PC-3 (cell line): ENCODE results near the gene NIF3L1. TPM values are rescaled to one million over a fixed set of nuclear protein-coding genes. Genes with fewer than 3 reads are reported as not detected.
"Not testable (repeated sequence)": the region's sequence is repeated elsewhere in the genome, so short reads cannot be mapped to it uniquely, and the experiment has no call there.

Experiments used
- ATAC-seq: fragments of 200-7000 bp; cut with Tn5 transposase; 2 replicates; pipeline ENCODE4 v1.9.1; 2020; ENCODE audit warnings: mild to moderate bottlenecking, moderate library complexity
- BruUV-seq: library from RNA; stranded (reverse); fragments of 400-500 nt; replicated peaks from 2 replicates; lab custom pipeline; 2021; lab: Mats Ljungman, UMichigan
- CTCF ChIA-PET: fragments of 300-600 bp; sonication (Branson Sonifier 250); formaldehyde crosslinking; loops from one replicate; lab custom pipeline; 2022; ENCODE audit warnings: antibody characterized with exemption; lab: Charles Lee
- POLR2A ChIA-PET: fragments of 300-600 bp; sonication (Branson Sonifier 250); formaldehyde crosslinking; loops from one replicate; lab custom pipeline; 2022; ENCODE audit warnings: antibody characterized with exemption; ENCODE audit not compliant: unreplicated experiment; lab: Charles Lee
- DNase-seq: peaks from one replicate; pipeline ENCODE4 v3.0.0-alpha.2; 2015
- H2AFZ ChIP-seq: fragments of 300-600 bp; sonication (generic); 2 replicates; pipeline ENCODE4 v1.6.0; 2016; ENCODE audit warnings: antibody characterized with exemption, low read length
- H3F3A ChIP-seq: fragments of 300-600 bp; sonication (generic); one replicate; pipeline ENCODE4 v1.6.0; 2017; ENCODE audit warnings: antibody characterized with exemption, low read length, control low read depth, mild to moderate bottlenecking; ENCODE audit not compliant: unreplicated experiment
- H3K27ac ChIP-seq: fragments of 300-600 bp; sonication (generic); 2 replicates; pipeline ENCODE4 v1.5.1; 2016; ENCODE audit warnings: mild to moderate bottlenecking, low read length
- H3K27me3 ChIP-seq: fragments of 300-600 bp; sonication (generic); 2 replicates; pipeline ENCODE4 v1.6.1; 2016; ENCODE audit warnings: low read length, mixed read lengths
- H3K36me3 ChIP-seq: fragments of 300-600 bp; sonication (generic); 2 replicates; pipeline ENCODE4 v1.6.1; 2016; ENCODE audit warnings: low read depth, mixed run types, low read length, mixed read lengths
- H3K4me1 ChIP-seq: fragments of 300-600 bp; sonication (generic); 2 replicates; pipeline ENCODE4 v1.5.1; 2016; ENCODE audit warnings: low read length; ENCODE audit not compliant: insufficient read depth
- H3K4me2 ChIP-seq: fragments of 300-600 bp; sonication (generic); 2 replicates; pipeline ENCODE4 v1.6.0; 2016; ENCODE audit warnings: low read length
- H3K4me3 ChIP-seq: fragments of 300-600 bp; sonication (generic); 2 replicates; pipeline ENCODE4 v1.5.1; 2016; ENCODE audit warnings: mild to moderate bottlenecking, low read length, mixed read lengths
- H3K79me2 ChIP-seq: fragments of 300-600 bp; sonication (generic); 2 replicates; pipeline ENCODE4 v1.6.1; 2017; ENCODE audit warnings: low read length, mixed read lengths
- H3K9ac ChIP-seq: fragments of 300-600 bp; sonication (generic); 2 replicates; pipeline ENCODE4 v1.6.0; 2016; ENCODE audit warnings: mild to moderate bottlenecking, low read length
- H3K9me2 ChIP-seq: fragments of 300-600 bp; sonication (generic); replicated peaks from 2 replicates; pipeline ENCODE4 v1.6.1; 2016; ENCODE audit warnings: mixed run types, low read length, mixed read lengths
- H3K9me3 ChIP-seq: fragments of 300-600 bp; sonication (generic); 2 replicates; pipeline ENCODE4 v1.6.1; 2016; ENCODE audit warnings: low read length, mixed read lengths
- H4K20me1 ChIP-seq: fragments of 300-600 bp; sonication (generic); 2 replicates; pipeline ENCODE4 v1.6.1; 2016; ENCODE audit warnings: low read length, mixed read lengths
- CTCF ChIP-seq: fragments of 300-600 bp; sonication (generic); conservative IDR thresholded peaks from 2 replicates; pipeline ENCODE4 v1.5.1; 2017; ENCODE audit warnings: antibody characterized with exemption, low read depth, mild to moderate bottlenecking, low read length
- EZH2 ChIP-seq: fragments of 300-600 bp; sonication (generic); IDR thresholded peaks from one replicate; pipeline ENCODE4 v1.6.1; 2017; ENCODE audit warnings: antibody characterized with exemption, mild to moderate bottlenecking, low read length; ENCODE audit not compliant: unreplicated experiment
- EZH2phosphoT487 ChIP-seq: fragments of 300-600 bp; sonication (generic); IDR thresholded peaks from 2 replicates; pipeline ENCODE4 v1.6.1; 2018; ENCODE audit warnings: mild to moderate bottlenecking, antibody characterized with exemption, low read length, borderline replicate concordance
- intact Hi-C: fragments of 100-400 bp; cut with micrococcal nuclease; formaldehyde crosslinking; loops from 2 replicates; pipeline ENCODE4 v1.9.0; 2023
- total RNA-seq: library from RNA; depleted of rRNA; stranded (reverse); fragments of >200 nt; gene quantifications from 2 replicates; pipeline ENCODE4 v1.2.3, GENCODE V29; 2014

The NIF3L1 gene
- total RNA-seq, 1 experiment from 2014 or later = 81.5 TPM

GRCh38 chr2:200877443-200877842 lies 11.7 kb upstream of the NIF3L1 start:
- H4K20me1 ChIP-seq = no peaks in the 10 kb centered on the region
- no peaks in the 10 kb centered on the region for H3F3A ChIP-seq
- H3K4me1 ChIP-seq = no peaks in the 10 kb centered on the region
- no peak overlapping the region for H3K27ac ChIP-seq
- H3K9me3 ChIP-seq = no peaks in the 10 kb centered on the region
- no peak overlapping the region for H3K9ac ChIP-seq
- intact Hi-C loops = no loop called here
- H3K9me2 ChIP-seq = no peaks in the 10 kb centered on the region
- no peak overlapping the region for H2AFZ ChIP-seq
- ATAC-seq (no peak), DNase-seq (no peak)
- H3K27me3 ChIP-seq = no peaks in the 10 kb centered on the region
- no peak overlapping the region for H3K4me2 ChIP-seq
- no peaks in the 10 kb centered on the region for H3K79me2 ChIP-seq
- no TSS peak for BruUV-seq
- CTCF ChIA-PET = no interaction called here
- no peak overlapping the region for H3K4me3 ChIP-seq
- H3K36me3 ChIP-seq = peaks cover 20% of the 10 kb centered on the region
- POLR2A ChIA-PET = no interaction called here
- TF ChIP-seq EZH2phosphoT487 = no peak
- TF ChIP-seq EZH2 = no peak
- no peak for TF ChIP-seq CTCF

GRCh38 chr2:200878289-200878880 lies 10.8 kb upstream of the NIF3L1 start:
- H3K4me2 ChIP-seq = no peak overlapping the region
- no peak overlapping the region for H3K4me3 ChIP-seq
- H3K79me2 ChIP-seq = no peaks in the 10 kb centered on the region
- H3K4me1 ChIP-seq = no peaks in the 10 kb centered on the region
- no peak for TF ChIP-seq EZH2
- TF ChIP-seq EZH2phosphoT487 = no peak
- H3K27me3 ChIP-seq = no peaks in the 10 kb centered on the region
- no peak overlapping the region for H2AFZ ChIP-seq
- no peaks in the 10 kb centered on the region for H3F3A ChIP-seq
- peaks cover 18% of the 10 kb centered on the region for H3K36me3 ChIP-seq
- POLR2A ChIA-PET = no interaction called here
- H3K9ac ChIP-seq = no peak overlapping the region
- DNase-seq (no peak), ATAC-seq (no peak)
- no peaks in the 10 kb centered on the region for H3K9me3 ChIP-seq
- H3K9me2 ChIP-seq = no peaks in the 10 kb centered on the region
- H3K27ac ChIP-seq = no peak overlapping the region
- no peaks in the 10 kb centered on the region for H4K20me1 ChIP-seq
- BruUV-seq = no TSS peak
- CTCF ChIA-PET = no interaction called here
- intact Hi-C loops = no loop called here

GRCh38 chr2:200881715-200882249 lies 7.4 kb upstream of the NIF3L1 start:
- H3K9ac ChIP-seq, ATAC-seq, H3F3A ChIP-seq, H3K27me3 ChIP-seq, H3K9me3 ChIP-seq, H3K4me3 ChIP-seq, POLR2A ChIA-PET, H3K79me2 ChIP-seq, DNase-seq, H3K27ac ChIP-seq, H3K4me2 ChIP-seq, BruUV-seq, CTCF ChIA-PET, H4K20me1 ChIP-seq, H3K4me1 ChIP-seq, H3K9me2 ChIP-seq, H2AFZ ChIP-seq: not testable (repeated sequence)
- intact Hi-C loops = loop anchor here (10.0 kb wide), 1 partner anchor 307 kb away; no protein-coding TSS in a partner anchor
- peaks cover 23% of the 10 kb centered on the region; the same call in 1 of the 2 replicates for H3K36me3 ChIP-seq
